Gastrocnemius medialis (tissue), 4 donors: ENCODE results near the gene PATJ. TPM values are rescaled to one million over a fixed set of nuclear protein-coding genes. Genes with fewer than 3 reads are reported as not detected.

Experiments used
- ATAC-seq, 2 donors: fragments of 150-250 bp; one replicate each; pipeline ENCODE4 v1.9.1; 2016
- DNase-seq, 2 donors: peaks; one replicate each; pipeline ENCODE4 v3.0.0-alpha.2; 2019
- H3K27ac ChIP-seq, 4 donors: fragments of 200-600 bp; sonication (generic); 1 replicate in 1 of 4; 2 replicates in 3 of 4; pipeline ENCODE4 v1.5.1; 2016 to 2018; ENCODE audit warnings: mild to moderate bottlenecking in 2 of 4, moderate library complexity in 1 of 4
- H3K27me3 ChIP-seq, 3 donors: fragments of 200-600 bp; sonication (generic) in 2 of 3; 1 replicate in 1 of 3; 2 replicates in 2 of 3; pipeline versions ENCODE4 v1.5.1 to v1.6.0; 2016 to 2019; ENCODE audit warnings: mild to moderate bottlenecking in 1 of 3, moderate library complexity in 1 of 3
- H3K36me3 ChIP-seq, 2 donors: fragments of 200-600 bp; sonication (generic) in 1 of 2; one replicate each; pipeline ENCODE4 v1.5.1; 2017 to 2018
- H3K4me1 ChIP-seq, 2 donors: fragments of 200-600 bp; sonication (generic) in 1 of 2; one replicate each; pipeline ENCODE4 v1.5.1; 2016 to 2017; ENCODE audit warnings: mild to moderate bottlenecking in 2 of 2
- H3K4me3 ChIP-seq, 4 donors: fragments of 200-600 bp; sonication (generic) in 3 of 4; 1 replicate in 1 of 4; 2 replicates in 3 of 4; pipeline ENCODE4 v1.5.1; 2016 to 2019; ENCODE audit warnings: mild to moderate bottlenecking in 2 of 4
- H3K9me3 ChIP-seq, 3 donors: fragments of 200-600 bp; sonication (generic) in 2 of 3; 1 replicate in 1 of 3; 2 replicates in 2 of 3; pipeline ENCODE4 v1.5.1; 2016 to 2019
- POLR2A ChIP-seq, 2 donors: fragments of 450-650 bp; IDR thresholded peaks; one replicate each; pipeline ENCODE4 v1.6.1; 2017; ENCODE audit warnings: antibody characterized with exemption in 2 of 2, mild to moderate bottlenecking in 2 of 2, moderate library complexity in 2 of 2
- in situ Hi-C, 4 donors: fragments of 200-750 bp; cut with MboI; loops; one replicate each; pipeline versions ENCODE4 v1.15.0 to v1.8.0; 2017; ENCODE audit warnings: low sequenced_read_pairs in 4 of 4
- intact Hi-C: fragments of 100-400 bp; cut with DNase I; formaldehyde crosslinking; loops from one replicate; pipeline ENCODE4 v1.15.1; 2023; ENCODE audit warnings: low total_unique reads
- total RNA-seq, 4 donors: library from RNA; depleted of rRNA; stranded (reverse); fragments of >200 nt; gene quantifications; one replicate each; pipeline versions ENCODE4 v1.1.0 to v1.2.3, GENCODE V29; 2016
- TF ChIP-seq, protein P1 (sequence below), 5 experiments: fragments of 450-650 bp in 3 of 5; fragments of 200-600 bp in 2 of 5; sonication (generic) in 2 of 5; IDR thresholded peaks in 4 of 5; conservative IDR thresholded peaks in 1 of 5; 1 replicate in 4 of 5; 2 replicates in 1 of 5; pipeline ENCODE4 v1.5.1; 2016 to 2019; ENCODE audit warnings: antibody characterized with exemption in 5 of 5, mild to moderate bottlenecking in 3 of 5, moderate library complexity in 3 of 5

PATJ gene
- total RNA-seq, 4 donors from 2014 or later: 19.3 to 44.8 (median 26.0) TPM

DNA sequence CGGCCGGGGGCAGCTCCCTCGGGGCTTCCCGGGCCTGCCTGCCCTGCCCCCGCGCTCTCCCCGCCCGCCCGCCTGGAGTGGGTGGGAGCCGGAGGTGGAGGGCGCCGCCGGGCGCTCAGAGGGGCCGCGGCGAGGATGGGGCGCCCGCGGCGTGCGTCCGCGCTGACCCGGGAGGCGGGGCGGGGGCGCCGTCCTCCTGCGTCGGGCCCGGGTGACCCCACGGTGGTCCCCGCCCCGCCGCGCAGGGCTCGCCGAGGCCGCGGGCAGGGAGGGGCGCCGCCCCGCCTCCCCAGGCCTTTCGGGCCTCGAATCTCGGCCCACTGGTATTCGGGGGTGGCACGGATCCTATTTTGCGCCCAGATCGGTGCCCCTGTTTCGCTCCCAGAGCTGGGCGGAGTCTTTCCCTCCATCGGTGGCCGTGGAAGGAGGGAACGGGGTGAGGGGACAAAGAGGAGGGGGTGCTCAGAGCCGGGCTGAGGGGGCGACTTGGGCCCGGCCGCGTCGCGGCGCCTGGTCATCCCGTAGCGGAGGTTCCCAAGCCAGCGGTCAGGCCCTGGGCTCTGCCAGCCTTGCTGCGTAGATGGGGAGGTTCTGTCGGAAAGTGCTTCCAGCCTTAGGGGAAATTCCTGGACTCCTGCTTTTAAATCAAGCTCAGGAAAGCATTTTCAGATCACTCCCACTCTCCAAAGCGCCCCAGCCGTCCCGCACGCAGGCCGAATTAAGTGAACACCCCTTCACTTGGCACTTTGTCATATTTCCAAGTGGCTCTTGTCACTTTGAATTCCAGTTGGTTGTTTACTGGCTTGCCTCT, 545 bp downstream of the PATJ start:
- Histone ChIP-seq H3K4me3 (peak overlapping the region; percentile 77 to 97 (median 82)), H3K9me3 (no peaks in the 10 kb centered on the region), H3K27me3 (no peaks in the 10 kb centered on the region), H3K27ac (peak overlapping the region; percentile 86 to 95 (median 89)), H3K4me1 (peaks cover 21 to 24% of the 10 kb centered on the region in 2 donors), H3K36me3 (no peaks in the 10 kb centered on the region)
- intact Hi-C loops (loop anchor here (1.0 to 10.0 kb wide), 3 partner anchors 18 to 694 kb away; partner anchors contain the start of genes TM2D1 and USP1), in situ Hi-C loops (loop anchor here in 1 of 4 donors (25.0 kb wide), 1 partner anchor 1044 kb away; the partner anchor contains the start of gene ATG4C)
- TF ChIP-seq POLR2A (IDR thresholded peaks at IDR 0.05): peak in 1 of 2 donors; percentile 33
- TF ChIP-seq, protein P1, sequence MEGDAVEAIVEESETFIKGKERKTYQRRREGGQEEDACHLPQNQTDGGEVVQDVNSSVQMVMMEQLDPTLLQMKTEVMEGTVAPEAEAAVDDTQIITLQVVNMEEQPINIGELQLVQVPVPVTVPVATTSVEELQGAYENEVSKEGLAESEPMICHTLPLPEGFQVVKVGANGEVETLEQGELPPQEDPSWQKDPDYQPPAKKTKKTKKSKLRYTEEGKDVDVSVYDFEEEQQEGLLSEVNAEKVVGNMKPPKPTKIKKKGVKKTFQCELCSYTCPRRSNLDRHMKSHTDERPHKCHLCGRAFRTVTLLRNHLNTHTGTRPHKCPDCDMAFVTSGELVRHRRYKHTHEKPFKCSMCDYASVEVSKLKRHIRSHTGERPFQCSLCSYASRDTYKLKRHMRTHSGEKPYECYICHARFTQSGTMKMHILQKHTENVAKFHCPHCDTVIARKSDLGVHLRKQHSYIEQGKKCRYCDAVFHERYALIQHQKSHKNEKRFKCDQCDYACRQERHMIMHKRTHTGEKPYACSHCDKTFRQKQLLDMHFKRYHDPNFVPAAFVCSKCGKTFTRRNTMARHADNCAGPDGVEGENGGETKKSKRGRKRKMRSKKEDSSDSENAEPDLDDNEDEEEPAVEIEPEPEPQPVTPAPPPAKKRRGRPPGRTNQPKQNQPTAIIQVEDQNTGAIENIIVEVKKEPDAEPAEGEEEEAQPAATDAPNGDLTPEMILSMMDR (IDR thresholded peaks at IDR 0.05 in 4 of 5, conservative IDR thresholded peaks at IDR 0.05 in 1 of 5): no peak
- DNase-seq (peak in 1 of 2 donors; percentile 26), ATAC-seq (peak; percentile 65 to 68)

DNA sequence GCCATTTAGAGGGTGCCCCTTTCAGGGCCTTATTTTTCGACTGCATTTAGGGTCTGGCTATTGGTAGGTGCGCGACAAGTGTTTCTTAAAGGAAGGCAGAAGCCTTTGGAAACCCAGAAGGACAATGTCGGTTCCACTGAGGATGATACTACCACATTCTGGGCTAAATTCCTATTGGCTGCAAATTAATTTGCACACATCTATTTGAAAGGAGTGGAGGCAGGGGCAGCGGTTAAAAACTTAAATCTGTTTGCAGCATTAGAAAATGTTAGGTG, 1.1 kb downstream of the PATJ start:
- in situ Hi-C loops: loop anchor here in 1 of 4 donors (25.0 kb wide), 1 partner anchor 1044 kb away; the partner anchor contains the start of gene ATG4C
- no peak for TF ChIP-seq POLR2A (IDR thresholded peaks at IDR 0.05)
- TF ChIP-seq, protein P1 (IDR thresholded peaks at IDR 0.05 in 4 of 5, conservative IDR thresholded peaks at IDR 0.05 in 1 of 5): no peak
- no peaks in the 10 kb centered on the region for H3K36me3 ChIP-seq
- H3K27ac ChIP-seq: peak overlapping the region; percentile 86 to 95 (median 89)
- H3K4me1 ChIP-seq: peaks cover 21 to 24% of the 10 kb centered on the region in 2 donors
- DNase-seq (no peak), ATAC-seq (no peak)
- H3K4me3 ChIP-seq: peak overlapping the region; percentile 77 to 97 (median 82)
- no peaks in the 10 kb centered on the region for H3K27me3 ChIP-seq
- no peaks in the 10 kb centered on the region for H3K9me3 ChIP-seq
- intact Hi-C loops: loop anchor here (2.0 to 10.0 kb wide), 2 partner anchors 111 to 693 kb away; partner anchors contain the start of gene USP1

DNA sequence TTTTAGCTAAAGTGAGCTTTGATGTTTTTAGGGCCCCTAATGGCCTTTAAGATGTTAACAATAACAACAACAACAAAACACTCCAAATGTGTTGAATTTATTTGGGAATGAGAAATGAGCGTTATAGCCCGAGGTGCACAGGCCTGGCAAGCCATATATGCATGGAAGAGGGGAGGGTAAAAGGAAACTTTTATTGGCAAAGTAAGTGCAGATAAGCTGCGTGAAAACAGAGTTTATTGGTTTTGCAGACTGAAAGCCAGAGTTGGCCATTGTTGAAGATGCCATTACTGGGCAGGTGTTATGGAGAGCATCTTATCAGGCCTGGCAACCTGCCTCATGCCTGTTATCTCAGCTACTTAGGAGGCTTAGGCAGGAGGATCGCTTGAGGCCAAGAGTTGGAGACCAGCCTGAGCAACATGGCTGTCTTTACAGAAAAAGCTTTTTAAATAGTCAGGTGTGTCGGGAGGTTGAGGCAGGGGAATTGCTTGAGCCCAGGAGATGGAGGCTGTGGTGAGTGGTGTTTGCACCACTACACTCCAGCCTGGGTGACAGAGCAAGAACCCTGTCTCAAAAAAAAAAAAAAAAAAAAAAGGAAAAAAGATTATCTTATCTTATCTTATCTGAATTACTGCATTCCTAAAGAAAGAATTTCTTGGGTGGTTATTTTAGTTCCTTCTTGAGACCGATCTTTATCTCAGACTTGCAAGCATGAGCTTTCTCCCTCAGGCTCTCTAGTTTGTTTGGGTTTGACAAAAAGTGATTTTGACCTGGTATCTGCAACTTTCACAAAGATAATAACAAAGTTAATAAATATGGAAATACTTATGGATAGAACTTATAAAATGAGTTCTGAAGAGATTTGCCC, 1.7 kb downstream of the PATJ start:
- Histone ChIP-seq H3K9me3 (no peaks in the 10 kb centered on the region), H3K4me3 (peak overlapping the region; percentile 77 to 97 (median 82)), H3K36me3 (no peaks in the 10 kb centered on the region), H3K4me1 (peaks cover 21 to 24% of the 10 kb centered on the region in 2 donors), H3K27me3 (no peaks in the 10 kb centered on the region), H3K27ac (peak overlapping the region; percentile 86 to 95 (median 89))
- no peak for DNase-seq
- in situ Hi-C loops: loop anchor here in 1 of 4 donors (25.0 kb wide), 1 partner anchor 1043 kb away; the partner anchor contains the start of gene ATG4C
- intact Hi-C loops: loop anchor here (2.0 to 10.0 kb wide), 2 partner anchors 111 to 693 kb away; partner anchors contain the start of gene USP1
- ATAC-seq: no peak
- TF ChIP-seq, protein P1 (IDR thresholded peaks at IDR 0.05 in 4 of 5, conservative IDR thresholded peaks at IDR 0.05 in 1 of 5): no peak

DNA sequence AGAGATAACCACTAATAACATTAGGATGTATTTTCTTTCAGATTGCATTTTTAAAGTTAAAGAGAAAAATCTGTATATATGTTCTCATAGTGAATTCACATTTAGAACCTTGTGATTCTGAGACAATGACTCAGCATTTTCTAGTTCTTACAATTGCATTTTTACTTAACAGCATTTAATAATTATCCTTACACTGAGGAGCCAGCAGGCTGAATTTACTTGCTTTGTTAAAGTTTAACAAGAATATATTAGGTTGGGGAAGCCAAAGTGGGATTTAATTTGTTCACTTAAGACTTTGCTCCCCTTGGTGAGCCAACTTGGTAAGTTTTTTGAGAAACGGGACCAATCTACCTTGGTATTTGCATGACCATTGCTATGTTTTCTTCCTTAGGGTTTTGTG, 4.5 kb downstream of the PATJ start:
- no peak overlapping the region for H3K4me3 ChIP-seq
- peak overlapping the region in 3 of 4 donors; percentile 48 to 57 (median 48) for H3K27ac ChIP-seq
- TF ChIP-seq POLR2A (IDR thresholded peaks at IDR 0.05): no peak
- TF ChIP-seq, protein P1 (IDR thresholded peaks at IDR 0.05 in 4 of 5, conservative IDR thresholded peaks at IDR 0.05 in 1 of 5): no peak

More for the DNA sequence above, 4.5 kb downstream of the PATJ start:
- Histone ChIP-seq H3K27me3 (no peaks in the 10 kb centered on the region), H3K36me3 (no peaks in the 10 kb centered on the region), H3K4me1 (peaks cover 15 to 18% of the 10 kb centered on the region in 2 donors), H3K9me3 (no peaks in the 10 kb centered on the region)
- in situ Hi-C loops: loop anchor here in 1 of 4 donors (25.0 kb wide), 1 partner anchor 1040 kb away; the partner anchor contains the start of gene ATG4C
- DNase-seq (no peak), ATAC-seq (no peak)
- intact Hi-C loops: loop anchor here (10.0 kb wide), 1 partner anchor 108 kb away; no protein-coding TSS in a partner anchor
